Heart left ventricle (tissue), 16 donors: ENCODE data around the gene GPR37. TPM values are rescaled to one million over a fixed set of nuclear protein-coding genes. Genes with fewer than 3 reads are reported as not detected.

Source experiments
- ATAC-seq, 4 donors: fragments of 200-7000 bp; cut with Tn5 transposase; one replicate each; pipeline ENCODE4 v1.9.1; 2020 to 2022; ENCODE audit warnings: moderate library complexity in 4 of 4, mild to moderate bottlenecking in 3 of 4, moderate number of reproducible peaks in 1 of 4
- DNase-seq, 5 donors: peaks; one replicate each; pipeline ENCODE4 v3.0.0-alpha.2; 2020
- H3K27ac ChIP-seq, 12 donors: fragments of 200-600 bp; sonication (generic) in 4 of 12; one replicate each; pipeline versions ENCODE4 v1.5.0 to v1.8.0; 2016 to 2022; ENCODE audit warnings: mild to moderate bottlenecking in 2 of 12
- H3K27me3 ChIP-seq, 9 donors: fragments of 200-600 bp; sonication (generic) in 2 of 9; one replicate each; pipeline versions ENCODE4 v1.5.1 to v1.8.0; 2016 to 2022; ENCODE audit warnings: mild to moderate bottlenecking in 3 of 9
- H3K36me3 ChIP-seq, 9 donors: fragments of 200-600 bp; sonication (generic) in 2 of 9; one replicate each; pipeline versions ENCODE4 v1.5.0 to v1.8.0; 2018 to 2022; ENCODE audit warnings: mild to moderate bottlenecking in 2 of 9
- H3K4me1 ChIP-seq, 12 donors: fragments of 200-600 bp; sonication (generic) in 4 of 12; one replicate each; pipeline versions ENCODE4 v1.5.0 to v1.8.0; 2016 to 2022; ENCODE audit warnings: mild to moderate bottlenecking in 3 of 12
- H3K4me3 ChIP-seq, 12 donors: fragments of 200-600 bp; sonication (generic) in 4 of 12; one replicate each; pipeline versions ENCODE4 v1.5.0 to v1.8.0; 2017 to 2022; ENCODE audit warnings: mild to moderate bottlenecking in 9 of 12, moderate library complexity in 4 of 12
- H3K9me3 ChIP-seq, 12 donors: fragments of 200-600 bp; sonication (generic) in 4 of 12; one replicate each; pipeline versions ENCODE4 v1.5.0 to v1.8.0; 2016 to 2022; ENCODE audit warnings: mild to moderate bottlenecking in 1 of 12
- POLR2A ChIP-seq, 2 donors: fragments of 450-650 bp; IDR thresholded peaks; one replicate each; pipeline ENCODE4 v1.6.1; 2017; ENCODE audit warnings: antibody characterized with exemption in 2 of 2, mild to moderate bottlenecking in 2 of 2, moderate library complexity in 2 of 2
- WGBS, 4 donors: extraction: QIAGEN DNeasy Blood & Tissue Kit in 2 of 4; methylation state at CpG; one replicate each; pipeline versions ENCODE4 v1.1.5 to v1.1.7; 2013 to 2018; 5-methylcytosine and 5-hydroxymethylcytosine counted together
- intact Hi-C, 10 donors: fragments of 100-400 bp; cut with DNase I; formaldehyde crosslinking; loops; one replicate each; pipeline versions ENCODE4 v1.11.1 to v1.14.2; 2022
- polyA plus RNA-seq, 2 donors: library from polyadenylated mRNA; stranded (reverse); fragments of 200-250 nt; gene quantifications; one replicate each; pipeline ENCODE4 v1.2.3, GENCODE V29; 2013
- total RNA-seq, 9 donors: library from RNA; depleted of rRNA in 2 of 9; stranded (reverse); fragments of >200 nt in 2 of 9; fragmentation: NEBNext Ultra II Directional in 3 of 9; extraction: Animal tissue kit (Norgen Biotek cat#: 25700) in 3 of 9; gene quantifications; one replicate each; pipeline versions ENCODE4 v1.1.0 to v1.2.4, GENCODE V29; 2016 to 2023
- TF ChIP-seq, protein P1 (sequence below), 12 donors: fragments of 200-600 bp; sonication (generic) in 4 of 12; IDR thresholded peaks; one replicate each; pipeline versions ENCODE4 v1.5.0 to v1.8.0; 2018 to 2022; ENCODE audit warnings: antibody characterized with exemption in 12 of 12, mild to moderate bottlenecking in 5 of 12
- donor health status: ischemic (EF 13 %, LVEDD 7.1; RV severe dilation, severe dysfunction).
- donor health status: healthy with polysubstance abuse.
- donor health status: DM: no; HTN: yes; CAD: no.
- donor health status: DM: no; HTN: no; CAD: no.
- donor health status: ischemic (EF 25% LVEDD 6.9; RV normal size, moderate dysfunction).
- donor health status: ischemic (EF 25% LVEDD 5.7; RV mildly dilated, moderate dysfunction).
- donor health status: healthy.
- donor health status: DM: yes; HTN: yes; CAD: no.
- donor health status: ischemic (EF 35%, LVEDD 5.7; RV mildly dilated, moderate dysfunction).
- donor health status: nonischemic (EF 11% LVEDD 7.7; RV severe dilation, severe dysfunction).
- donor health status: DM: yes; HTN: yes; CAD: no.
- donor health status: PGD.
- donor health status: ischemic (EF 29% LVEDD 5.4; RV normal size, mild dysfunction).
- donor health status: nonischemic (EF 23%, LVEDD 6.1; RV moderate dilation, normal function).

GPR37 gene
- total and polyA plus RNA-seq, 11 donors = 0.01 to 0.48 (median 0.25) TPM; not detected in 8

DNA sequence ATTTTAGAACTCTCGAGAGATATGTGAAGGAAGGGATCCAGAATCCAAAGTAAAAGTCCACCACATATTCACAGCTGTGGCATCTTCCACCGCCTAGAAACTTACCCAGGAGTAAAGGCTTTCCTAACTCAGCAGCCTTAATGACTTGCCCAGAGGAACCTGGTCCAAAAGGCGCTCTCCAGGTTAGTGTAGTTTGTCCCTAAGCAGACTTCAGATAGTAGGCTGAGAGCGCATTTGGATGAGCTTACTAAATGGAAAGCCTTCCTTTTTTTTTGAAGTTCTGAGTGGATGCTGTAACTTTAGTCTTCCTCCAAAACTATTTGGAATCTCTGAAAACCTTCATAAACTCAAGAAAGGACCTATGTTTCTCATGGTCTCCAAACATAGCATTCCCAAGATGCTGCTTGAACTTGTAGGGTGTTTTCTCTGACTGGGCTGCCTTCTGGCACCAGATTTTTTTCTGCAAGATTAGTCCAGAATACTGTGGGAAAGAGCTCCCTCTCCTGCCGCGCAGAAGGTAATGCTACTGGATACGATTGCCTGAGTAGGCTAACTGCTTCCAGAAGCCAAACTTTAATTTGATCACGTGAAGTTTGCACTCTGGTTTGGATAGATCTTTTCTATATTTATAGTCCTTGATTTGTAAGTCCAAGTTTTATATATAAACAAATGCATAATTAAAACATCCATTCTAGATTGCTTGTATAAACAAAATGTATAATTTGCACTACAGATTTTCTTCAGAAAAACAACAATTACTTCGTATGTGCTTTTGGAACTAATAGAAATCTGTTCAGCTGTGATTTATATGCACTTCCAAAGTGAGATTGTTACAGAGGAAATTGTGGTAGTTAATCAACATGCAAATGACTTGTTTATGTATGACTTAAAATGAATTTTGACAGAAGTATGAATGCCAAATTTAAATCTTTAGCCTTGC is 19.6 kb upstream of the GPR37 start:
- Histone ChIP-seq H3K9me3 (no peaks in the 10 kb centered on the region), H3K36me3 (no peaks in the 10 kb centered on the region), H3K27me3 (no peaks in the 10 kb centered on the region), H3K27ac (no peak overlapping the region), H3K4me3 (no peak overlapping the region), H3K4me1 (no peaks in the 10 kb centered on the region)
- ATAC-seq (peak in 3 of 4 donors; percentile 62 to 81 (median 64)), DNase-seq (peak in 2 of 5 donors; percentile 21 to 35)
- intact Hi-C loops = loop anchor here (2.0 to 5.0 kb wide), 5 partner anchors 613 to 633 kb away; no protein-coding TSS in a partner anchor
- no peak for TF ChIP-seq POLR2A (IDR thresholded peaks at IDR 0.05)
- TF ChIP-seq, protein P1, sequence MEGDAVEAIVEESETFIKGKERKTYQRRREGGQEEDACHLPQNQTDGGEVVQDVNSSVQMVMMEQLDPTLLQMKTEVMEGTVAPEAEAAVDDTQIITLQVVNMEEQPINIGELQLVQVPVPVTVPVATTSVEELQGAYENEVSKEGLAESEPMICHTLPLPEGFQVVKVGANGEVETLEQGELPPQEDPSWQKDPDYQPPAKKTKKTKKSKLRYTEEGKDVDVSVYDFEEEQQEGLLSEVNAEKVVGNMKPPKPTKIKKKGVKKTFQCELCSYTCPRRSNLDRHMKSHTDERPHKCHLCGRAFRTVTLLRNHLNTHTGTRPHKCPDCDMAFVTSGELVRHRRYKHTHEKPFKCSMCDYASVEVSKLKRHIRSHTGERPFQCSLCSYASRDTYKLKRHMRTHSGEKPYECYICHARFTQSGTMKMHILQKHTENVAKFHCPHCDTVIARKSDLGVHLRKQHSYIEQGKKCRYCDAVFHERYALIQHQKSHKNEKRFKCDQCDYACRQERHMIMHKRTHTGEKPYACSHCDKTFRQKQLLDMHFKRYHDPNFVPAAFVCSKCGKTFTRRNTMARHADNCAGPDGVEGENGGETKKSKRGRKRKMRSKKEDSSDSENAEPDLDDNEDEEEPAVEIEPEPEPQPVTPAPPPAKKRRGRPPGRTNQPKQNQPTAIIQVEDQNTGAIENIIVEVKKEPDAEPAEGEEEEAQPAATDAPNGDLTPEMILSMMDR (IDR thresholded peaks at IDR 0.05) = peak; percentile 33 to 74 (median 64)
- 43 to 47% (median 46%) methylated on average over 9 of the region's 9 CpGs for WGBS, 4 donors

DNA sequence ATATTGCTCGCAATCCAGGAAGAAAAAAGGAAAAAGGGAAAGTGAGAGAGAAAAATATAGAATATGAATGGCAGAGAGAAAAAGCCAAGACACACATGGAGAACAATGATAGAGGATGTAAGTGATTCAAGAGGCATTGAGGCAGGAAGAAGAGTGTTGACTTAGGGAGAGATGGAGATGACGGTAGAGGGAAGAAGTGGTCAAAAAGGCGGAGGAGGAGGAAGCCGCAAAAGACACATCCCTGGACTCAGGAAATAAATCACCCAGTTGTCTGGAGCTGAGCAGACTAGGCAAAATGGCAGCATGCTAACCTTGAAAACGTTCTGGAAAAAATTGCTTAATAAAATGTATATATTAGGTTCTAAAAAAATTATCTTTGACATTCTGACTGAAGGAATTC is 17.7 kb upstream of the GPR37 start:
- no peaks in the 10 kb centered on the region for H3K36me3 ChIP-seq
- no peaks in the 10 kb centered on the region for H3K9me3 ChIP-seq
- H3K4me3 ChIP-seq = no peak overlapping the region
- H3K27ac ChIP-seq = no peak overlapping the region
- no peaks in the 10 kb centered on the region for H3K4me1 ChIP-seq
- ATAC-seq (no peak), DNase-seq (no peak)
- intact Hi-C loops = loop anchor here in 3 of 10 donors (5.0 kb wide), 3 partner anchors 611 to 626 kb away; no protein-coding TSS in a partner anchor
- TF ChIP-seq, protein P1 (IDR thresholded peaks at IDR 0.05) = no peak
- TF ChIP-seq POLR2A (IDR thresholded peaks at IDR 0.05) = no peak
- no peaks in the 10 kb centered on the region for H3K27me3 ChIP-seq
- WGBS, 4 donors = 64 to 80% (median 69%) methylated on average over 5 of the region's 5 CpGs

DNA sequence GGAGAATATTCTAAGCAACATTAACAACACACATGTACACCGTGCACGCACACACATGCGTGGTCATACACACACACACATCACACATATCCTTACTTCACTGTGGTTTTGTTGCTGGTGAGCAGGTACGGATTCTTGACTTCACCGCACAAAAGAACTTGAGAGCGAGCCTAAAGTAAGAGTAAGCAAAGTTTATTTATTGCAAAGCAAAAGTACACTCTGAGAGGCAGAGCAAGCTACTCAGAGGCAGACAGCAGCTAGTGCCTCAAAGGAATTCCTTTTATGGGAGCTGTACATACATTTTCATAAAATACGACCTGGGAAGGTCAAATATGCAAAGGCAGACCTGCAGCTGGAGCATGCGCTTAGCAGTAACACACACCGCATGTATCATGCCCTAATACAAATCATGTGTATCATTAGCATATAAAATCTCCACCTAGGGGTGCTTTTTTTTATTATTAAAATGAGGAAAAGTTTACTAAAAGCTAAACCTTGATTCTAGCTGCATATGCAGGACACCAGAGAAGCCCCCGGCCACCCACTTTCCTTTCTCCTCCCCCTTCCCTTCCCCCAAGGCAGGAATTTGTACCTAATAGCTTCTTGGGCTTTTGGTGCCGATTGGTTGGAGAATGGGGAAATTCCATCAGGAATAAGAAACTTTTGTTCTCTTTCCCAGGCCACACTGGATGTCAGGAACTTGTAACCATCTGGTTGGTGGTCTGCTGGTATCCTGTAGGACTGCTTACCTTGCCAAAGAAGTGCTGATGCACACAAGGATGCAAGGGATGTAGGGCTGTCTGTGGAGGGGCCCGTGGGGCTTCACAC is 16.5 kb upstream of the GPR37 start:
- Histone ChIP-seq H3K27me3 (peaks cover 0 to 2% (median 0%) of the 10 kb centered on the region in 9 donors), H3K36me3 (no peaks in the 10 kb centered on the region), H3K27ac (no peak overlapping the region), H3K4me3 (no peak overlapping the region), H3K9me3 (no peaks in the 10 kb centered on the region), H3K4me1 (no peaks in the 10 kb centered on the region)
- WGBS, 4 donors = 85 to 88% (median 87%) methylated on average over 12 of the region's 12 CpGs
- TF ChIP-seq POLR2A (IDR thresholded peaks at IDR 0.05) = no peak
- TF ChIP-seq, protein P1 (IDR thresholded peaks at IDR 0.05) = no peak
- intact Hi-C loops = loop anchor here in 3 of 10 donors (5.0 kb wide), 3 partner anchors 610 to 625 kb away; no protein-coding TSS in a partner anchor
- ATAC-seq (no peak), DNase-seq (no peak)
